ENCODE data around the gene KRTAP5-3.

The KRTAP5-3 gene

DNA sequence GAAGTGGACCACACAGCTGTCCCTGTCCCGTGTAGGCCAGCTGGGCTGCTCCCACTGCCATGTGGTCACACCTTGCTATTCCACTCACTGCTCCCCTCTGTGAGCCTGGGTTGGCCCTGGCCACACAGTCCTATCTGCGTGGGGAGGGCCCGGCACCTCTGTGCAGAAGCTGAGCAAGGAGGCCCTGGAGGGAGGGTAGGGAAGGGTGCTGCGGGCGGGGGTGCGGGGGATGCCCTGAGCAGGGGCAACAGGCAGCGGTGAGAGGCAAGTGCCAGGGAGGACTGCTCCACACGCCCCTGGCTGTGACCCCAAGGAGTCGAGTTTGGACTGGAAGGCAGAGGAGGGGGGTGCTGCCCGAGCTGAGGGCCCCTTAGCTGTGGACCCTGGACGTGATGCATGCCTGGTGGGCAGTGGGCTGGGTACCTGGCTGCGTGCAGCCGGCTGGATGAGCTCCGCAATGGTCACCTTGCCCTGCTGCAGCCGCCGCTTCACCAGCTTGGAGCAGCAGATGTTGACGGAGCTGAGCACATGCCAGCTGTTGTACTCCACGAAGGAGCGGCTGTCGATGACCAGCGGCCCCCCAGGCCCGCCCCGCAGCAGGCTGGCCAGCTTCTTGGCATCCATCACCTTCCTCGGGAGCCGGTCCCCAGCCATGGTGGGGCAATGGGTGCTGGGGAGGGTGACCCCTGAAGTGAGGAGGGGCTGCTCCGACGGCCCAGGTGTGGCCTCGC, 42.9 kb downstream of the KRTAP5-3 start:
- DNase-seq (ENCODE audit: low read depth in 2 of 2): no peak

GRCh38 chr11:1564535-1565172, 43.6 kb downstream of the KRTAP5-3 start:
- DNase-seq (ENCODE audit: low read depth in 2 of 2): peak; percentile 60 to 68

GRCh38 chr11:1563697-1564534, 44.3 kb downstream of the KRTAP5-3 start:
- DNase-seq (ENCODE audit: low read depth in 2 of 2): no peak

DNA sequence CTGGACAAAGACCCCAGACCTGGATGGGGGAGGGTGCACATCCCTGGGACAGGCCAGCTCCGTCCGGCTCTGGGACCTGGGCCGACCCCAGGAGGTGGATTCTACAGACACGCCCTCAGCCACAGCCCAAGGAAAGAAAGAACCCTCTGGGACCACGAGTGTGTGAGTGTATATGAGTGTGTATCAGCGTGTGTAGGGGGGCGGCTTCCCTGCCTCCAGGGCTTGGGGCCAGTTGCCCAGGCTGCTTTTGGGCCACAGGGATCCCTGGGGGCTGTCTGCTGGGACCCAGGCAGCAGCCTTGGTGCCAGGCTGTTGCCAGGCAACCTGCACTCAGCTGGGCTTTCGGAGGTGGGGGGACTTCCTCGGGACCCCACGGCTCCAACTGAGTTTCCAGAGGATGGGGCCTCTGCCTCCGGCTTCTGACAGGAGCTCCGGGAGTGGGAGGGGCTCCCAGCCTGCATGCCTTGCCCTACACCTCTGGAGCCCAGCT, 45.1 kb downstream of the KRTAP5-3 start:
- DNase-seq (ENCODE audit: low read depth in 2 of 2): no peak

DNA sequence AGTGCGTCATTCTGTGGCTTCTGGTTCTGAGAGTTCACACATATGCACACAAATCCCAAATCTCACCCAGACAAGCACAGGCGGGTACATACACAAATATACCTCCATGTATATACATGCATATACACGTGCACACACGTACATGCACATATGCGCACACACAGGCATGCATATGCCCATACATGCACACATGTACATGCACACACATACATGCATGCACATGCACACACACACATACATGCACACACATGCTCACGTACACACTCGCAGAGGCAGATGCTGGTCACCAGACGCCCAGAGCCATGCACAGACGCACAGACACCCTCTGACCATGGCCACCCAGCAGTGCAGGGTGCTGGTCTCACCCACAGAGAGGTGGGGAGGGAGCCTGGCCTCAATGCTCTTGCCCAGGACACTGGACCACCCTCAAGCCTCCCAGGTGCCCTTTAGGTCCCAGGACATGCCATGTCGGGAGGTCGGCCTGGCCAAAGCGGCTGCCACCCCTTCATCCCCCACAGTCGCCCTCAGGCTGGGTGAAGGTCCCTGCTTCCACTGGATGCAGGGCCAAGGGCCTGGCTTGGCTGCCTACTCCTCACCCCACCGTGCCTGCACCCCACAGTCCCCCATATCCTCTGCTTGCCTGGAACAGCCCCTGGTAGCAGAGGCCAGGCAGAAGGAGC, 45.7 kb downstream of the KRTAP5-3 start:
- DNase-seq (ENCODE audit: low read depth in 2 of 2): no peak

DNA sequence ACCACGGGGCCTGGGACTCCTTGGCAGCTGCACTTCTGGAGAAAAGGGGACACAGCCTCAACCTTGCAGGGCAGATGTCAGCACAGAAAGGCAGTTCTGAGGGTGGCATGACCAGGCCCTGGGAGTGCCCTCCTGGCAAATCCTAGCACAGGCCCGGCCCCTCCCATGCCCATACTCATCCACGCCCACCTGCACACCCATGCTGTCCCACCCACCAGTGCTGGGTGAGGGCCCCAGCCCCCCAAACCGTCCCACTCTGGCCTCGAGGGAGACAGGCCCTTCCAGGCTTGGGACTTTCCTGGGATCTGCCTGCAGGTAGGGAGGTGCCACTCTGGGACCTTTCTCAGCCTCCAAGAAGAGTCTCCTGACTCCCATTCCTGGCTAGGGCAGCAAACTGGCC, 46.3 kb downstream of the KRTAP5-3 start:
- no peak for DNase-seq (ENCODE audit: low read depth in 2 of 2)

DNA sequence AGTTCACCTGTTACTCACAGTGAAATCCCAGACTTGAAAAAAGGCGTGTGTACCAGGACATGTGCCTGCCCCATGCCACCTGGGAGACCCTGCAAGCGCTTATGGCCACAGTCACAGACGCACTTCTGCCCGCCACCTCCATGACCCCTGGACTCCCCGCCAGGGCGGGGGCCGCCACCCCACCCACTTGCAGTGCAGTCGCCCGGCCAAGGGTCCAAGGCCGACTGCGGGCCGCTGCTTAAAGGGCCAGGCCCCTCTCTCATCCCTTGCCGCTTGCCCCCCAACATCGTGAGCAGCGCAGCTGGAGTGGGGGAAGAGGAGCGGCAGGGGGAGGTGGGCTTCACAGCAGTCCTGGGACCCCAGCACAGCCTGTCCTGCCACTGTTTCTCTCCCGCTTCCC, 47.0 kb downstream of the KRTAP5-3 start:
- DNase-seq (ENCODE audit: low read depth in 2 of 2): no peak

- DNase-seq (ENCODE audit: low read depth in 2 of 2): no peak
Observed at GRCh38 chr11:1560649-1561251, 47.5 kb downstream of the KRTAP5-3 start.

- no peak for DNase-seq (ENCODE audit: low read depth in 2 of 2)
Observed at GRCh38 chr11:1560002-1560648, 48.1 kb downstream of the KRTAP5-3 start.

DNA sequence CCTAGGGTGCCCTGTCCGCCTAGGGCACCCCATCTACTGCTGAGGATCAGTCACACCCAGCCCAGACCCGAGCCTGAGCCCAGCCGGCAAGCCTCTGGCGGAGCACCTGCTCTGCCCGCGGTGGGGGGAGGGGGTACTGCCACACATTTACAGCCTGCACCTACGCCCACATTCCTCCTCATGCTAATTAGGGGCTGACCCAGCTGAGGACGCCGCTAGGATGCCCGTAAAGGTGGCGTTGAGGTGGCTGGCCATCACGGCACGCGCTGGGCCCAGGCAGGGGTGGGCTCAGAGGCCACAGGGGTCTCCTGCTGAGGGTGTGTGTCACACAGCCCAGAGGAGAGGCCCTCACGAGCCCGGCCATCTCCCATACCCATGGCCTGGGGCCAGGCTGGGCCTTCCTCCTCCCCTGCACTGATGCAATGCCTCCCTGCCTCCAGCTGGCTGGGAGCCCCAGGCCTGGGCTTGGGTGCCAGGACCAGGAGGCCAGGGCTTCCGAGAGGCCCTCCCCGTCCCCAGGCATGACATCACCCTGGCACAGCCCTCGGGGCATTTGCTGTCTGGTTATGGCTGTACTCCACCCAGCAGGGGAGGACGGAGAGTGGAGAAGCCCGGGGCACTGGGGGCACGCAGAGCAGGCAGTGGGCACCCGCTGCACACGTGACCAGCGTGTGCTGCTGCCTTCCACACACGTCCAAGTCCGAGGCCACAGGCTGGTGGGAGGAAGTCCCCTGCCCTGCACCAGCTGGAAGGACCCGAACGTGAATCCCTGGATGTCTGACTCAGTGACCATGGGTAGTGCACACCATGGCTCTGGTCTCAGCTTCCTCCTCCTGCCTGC, 48.9 kb downstream of the KRTAP5-3 start:
- no peak for DNase-seq (ENCODE audit: low read depth in 2 of 2)

DNA sequence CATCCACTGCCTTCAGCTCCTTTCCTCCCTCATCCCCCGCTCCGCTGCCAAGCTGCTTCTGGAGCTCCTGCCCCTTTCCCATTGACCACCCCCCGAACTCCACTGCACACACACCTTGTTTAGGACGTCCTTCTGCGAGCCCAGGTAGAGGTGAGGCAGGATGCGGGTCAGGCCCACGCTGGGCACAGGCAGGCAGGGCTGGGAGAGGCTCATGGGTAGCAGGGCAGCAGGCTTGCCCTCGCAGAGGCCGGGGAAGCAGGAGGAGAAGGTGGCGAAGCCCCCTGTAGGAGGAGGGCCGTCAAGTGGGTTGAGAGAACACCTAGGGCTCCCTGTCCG, 49.5 kb downstream of the KRTAP5-3 start:
- DNase-seq (ENCODE audit: low read depth in 2 of 2): no peak

DNA sequence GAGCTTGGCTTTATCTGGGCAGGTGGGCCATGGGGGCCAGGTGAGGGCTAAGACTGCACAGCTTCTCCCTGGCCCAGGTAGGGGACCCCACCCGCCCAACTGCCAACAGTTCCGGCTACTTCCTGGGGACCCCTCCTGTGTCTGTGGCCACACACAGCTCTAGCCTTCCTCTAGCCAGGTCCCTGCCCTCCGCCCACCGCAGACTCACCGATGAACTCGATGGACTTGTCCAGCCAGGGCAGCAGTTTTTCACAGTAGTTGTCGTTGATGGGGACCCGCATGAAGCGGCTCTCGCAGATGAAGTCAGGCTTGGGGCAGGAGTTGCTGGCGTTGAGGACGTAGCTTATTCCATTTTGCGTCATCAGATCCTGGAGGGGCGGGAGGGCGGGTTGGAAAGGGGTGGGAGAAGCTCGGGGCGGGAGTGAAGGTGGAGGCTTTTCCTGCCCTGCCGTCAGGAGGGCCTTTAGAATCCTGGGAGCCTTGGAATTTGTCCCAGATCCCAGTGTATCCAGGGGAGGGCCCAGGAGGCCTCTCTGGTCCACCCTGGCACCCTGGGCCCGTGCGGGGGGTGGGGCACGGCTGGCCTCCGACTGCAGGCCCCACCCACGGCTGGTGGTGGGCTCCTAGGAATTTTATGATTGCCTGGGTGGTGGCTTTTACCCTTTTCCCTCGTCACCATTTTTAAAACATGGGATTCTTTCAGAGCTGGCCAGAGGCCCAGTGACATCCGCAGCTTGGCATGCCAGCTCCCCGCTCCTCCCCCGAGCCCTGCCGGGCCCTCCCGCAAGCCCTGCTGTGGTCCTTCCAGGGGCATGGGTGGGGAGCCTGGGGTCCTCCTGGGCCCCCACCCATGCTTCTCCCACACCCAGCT, 50.1 kb downstream of the KRTAP5-3 start:
- peak; percentile 44 to 62 for DNase-seq (ENCODE audit: low read depth in 2 of 2)
